Measurements from ENCODE around the gene DUSP10.

Gene DUSP10

GRCh38 chr1:221740369-221740992 lies 1.4 kb downstream of the DUSP10 start:
- no peak for ATAC-seq
- TF ChIP-seq GLIS3 (CRISPR knock-in tag; IDR thresholded peaks at IDR 0.05), result no peak
- TF ChIP-seq TSHZ2 (CRISPR knock-in tag; IDR thresholded peaks at IDR 0.05), result no peak
- TF ChIP-seq ZNF8 (CRISPR knock-in tag; IDR thresholded peaks at IDR 0.05), result no peak
- TF ChIP-seq ZFP3 (CRISPR knock-in tag; IDR thresholded peaks at IDR 0.05), result no peak
- TF ChIP-seq TCF4 (CRISPR knock-in tag; IDR thresholded peaks at IDR 0.05; ENCODE audit: borderline replicate concordance), result no peak
- no peak for TF ChIP-seq CREB5 (CRISPR knock-in tag; IDR thresholded peaks at IDR 0.05; ENCODE audit: low read depth)
- no peak for TF ChIP-seq OSR1 (CRISPR knock-in tag; IDR thresholded peaks at IDR 0.05)
- no peak for TF ChIP-seq ISL1 (CRISPR knock-in tag; IDR thresholded peaks at IDR 0.05)
- TF ChIP-seq, protein P1, sequence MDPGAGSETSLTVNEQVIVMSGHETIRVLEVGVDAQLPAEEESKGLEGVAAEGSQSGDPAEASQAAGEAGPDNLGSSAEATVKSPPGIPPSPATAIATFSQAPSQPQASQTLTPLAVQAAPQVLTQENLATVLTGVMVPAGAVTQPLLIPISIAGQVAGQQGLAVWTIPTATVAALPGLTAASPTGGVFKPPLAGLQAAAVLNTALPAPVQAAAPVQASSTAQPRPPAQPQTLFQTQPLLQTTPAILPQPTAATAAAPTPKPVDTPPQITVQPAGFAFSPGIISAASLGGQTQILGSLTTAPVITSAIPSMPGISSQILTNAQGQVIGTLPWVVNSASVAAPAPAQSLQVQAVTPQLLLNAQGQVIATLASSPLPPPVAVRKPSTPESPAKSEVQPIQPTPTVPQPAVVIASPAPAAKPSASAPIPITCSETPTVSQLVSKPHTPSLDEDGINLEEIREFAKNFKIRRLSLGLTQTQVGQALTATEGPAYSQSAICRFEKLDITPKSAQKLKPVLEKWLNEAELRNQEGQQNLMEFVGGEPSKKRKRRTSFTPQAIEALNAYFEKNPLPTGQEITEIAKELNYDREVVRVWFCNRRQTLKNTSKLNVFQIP (CRISPR knock-in tag; IDR thresholded peaks at IDR 0.05; ENCODE audit: borderline replicate concordance, low read depth), result no peak
- no peak for TF ChIP-seq SNAI2 (CRISPR knock-in tag; IDR thresholded peaks at IDR 0.05)
- TF ChIP-seq ARNTL (CRISPR knock-in tag; IDR thresholded peaks at IDR 0.05; ENCODE audit: borderline replicate concordance, low read depth), result no peak
- no peak for TF ChIP-seq RARB (CRISPR knock-in tag; IDR thresholded peaks at IDR 0.05)
- no peak for TF ChIP-seq ZFP30 (CRISPR knock-in tag; IDR thresholded peaks at IDR 0.05)
- TF ChIP-seq CSRNP3 (CRISPR knock-in tag; IDR thresholded peaks at IDR 0.05), result no peak
- TF ChIP-seq ZC3H10 (CRISPR knock-in tag; IDR thresholded peaks at IDR 0.05), result no peak
- no peak for TF ChIP-seq ZNF565 (CRISPR knock-in tag; conservative IDR thresholded peaks at IDR 0.05; ENCODE audit: low read depth)
- TF ChIP-seq ESRRG (CRISPR knock-in tag; IDR thresholded peaks at IDR 0.05), result no peak
- TF ChIP-seq BACH2 (CRISPR knock-in tag; IDR thresholded peaks at IDR 0.05; ENCODE audit: borderline replicate concordance), result no peak

GRCh38 chr1:221739677-221740025 lies 2.2 kb downstream of the DUSP10 start:
- no peak for TF ChIP-seq ZFP30 (CRISPR knock-in tag; IDR thresholded peaks at IDR 0.05)
- no peak for TF ChIP-seq GLIS3 (CRISPR knock-in tag; IDR thresholded peaks at IDR 0.05)
- no peak for ATAC-seq

DNA sequence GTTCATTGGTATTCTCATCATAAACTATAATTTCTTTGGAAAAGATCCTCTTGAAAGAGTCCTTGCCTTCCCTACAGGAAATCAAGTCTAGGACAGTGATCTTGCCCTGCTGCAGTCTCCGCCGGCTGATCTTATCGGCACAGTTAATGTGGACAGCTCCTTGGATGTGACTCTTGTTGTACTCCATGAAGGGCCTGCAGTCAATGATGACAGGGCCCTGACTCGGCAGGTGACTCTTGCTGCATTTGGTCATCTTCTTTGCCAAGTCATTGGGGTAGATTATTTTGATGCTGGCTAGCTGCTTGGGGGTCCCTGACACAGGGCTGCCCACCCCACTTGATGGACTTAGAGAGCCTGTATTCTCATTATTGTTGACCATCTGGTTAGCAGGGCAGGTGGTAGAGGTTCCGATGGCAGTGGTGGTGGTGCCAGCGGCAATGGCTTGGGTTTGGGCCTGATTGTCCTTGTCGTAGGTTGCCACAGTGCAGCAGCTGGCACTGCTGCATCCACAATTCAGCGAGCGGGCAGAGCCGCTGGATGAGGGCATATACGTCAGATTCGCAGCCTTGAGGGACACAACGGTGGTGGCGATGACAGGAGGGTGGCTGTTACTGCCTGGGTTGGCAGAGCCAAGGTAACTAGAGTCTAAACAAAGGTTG lies 2.7 kb downstream of the DUSP10 start:
- no peak for ATAC-seq
- TF ChIP-seq ESRRG (CRISPR knock-in tag; IDR thresholded peaks at IDR 0.05), result no peak
- TF ChIP-seq PPARA (CRISPR knock-in tag; IDR thresholded peaks at IDR 0.05; ENCODE audit: borderline replicate concordance), result no peak
- no peak for TF ChIP-seq CSDC2 (CRISPR knock-in tag; IDR thresholded peaks at IDR 0.05)
- TF ChIP-seq ZNF70 (CRISPR knock-in tag; IDR thresholded peaks at IDR 0.05), result no peak
- TF ChIP-seq CREB5 (CRISPR knock-in tag; IDR thresholded peaks at IDR 0.05; ENCODE audit: low read depth), result no peak
- no peak for TF ChIP-seq TCF4 (CRISPR knock-in tag; IDR thresholded peaks at IDR 0.05; ENCODE audit: borderline replicate concordance)
- no peak for TF ChIP-seq RARB (CRISPR knock-in tag; IDR thresholded peaks at IDR 0.05)
- TF ChIP-seq, protein P1 (CRISPR knock-in tag; IDR thresholded peaks at IDR 0.05; ENCODE audit: borderline replicate concordance, low read depth), result no peak
- TF ChIP-seq ZC3H10 (CRISPR knock-in tag; IDR thresholded peaks at IDR 0.05), result no peak
- no peak for TF ChIP-seq ARNTL (CRISPR knock-in tag; IDR thresholded peaks at IDR 0.05; ENCODE audit: borderline replicate concordance, low read depth)
- TF ChIP-seq SNAI2 (CRISPR knock-in tag; IDR thresholded peaks at IDR 0.05), result no peak
- TF ChIP-seq ZFP30 (CRISPR knock-in tag; IDR thresholded peaks at IDR 0.05), result no peak
- TF ChIP-seq ISL1 (CRISPR knock-in tag; IDR thresholded peaks at IDR 0.05), result no peak

Measured in SK-N-SH treated with all-trans-retinoic acid at 6 μM for 48 hours (cell line).